HepG2 (cell line): Measurements from ENCODE around the gene ZNF3. TPM values are rescaled to one million over a fixed set of nuclear protein-coding genes. Genes with fewer than 3 reads are reported as not detected.

Experiments used
- AKAP8 ChIP-seq: sonication (generic); formaldehyde crosslinking; IDR thresholded peaks from 2 replicates; pipeline ENCODE4 v1.5.1; 2020; ENCODE audit warnings: mild to moderate bottlenecking, missing genetic modification reagents
- ATM ChIP-seq: fragments of 450-650 bp; IDR thresholded peaks from 2 replicates; pipeline ENCODE4 v1.7.1; 2017; ENCODE audit warnings: mild to moderate bottlenecking, borderline replicate concordance
- HOXD1 ChIP-seq: sonication (generic); formaldehyde crosslinking; IDR thresholded peaks from 2 replicates; pipeline ENCODE4 v1.5.0; 2020; ENCODE audit warnings: missing genetic modification reagents
- MYNN ChIP-seq: sonication (generic); formaldehyde crosslinking; IDR thresholded peaks from 2 replicates; pipeline ENCODE4 v1.4.0; 2020; ENCODE audit warnings: mild to moderate bottlenecking, low read depth, missing genetic modification reagents
- RAD21 ChIP-seq: fragments of 450-650 bp; formaldehyde crosslinking; IDR thresholded peaks from 2 replicates; pipeline ENCODE4 v1.5.0; 2020; ENCODE audit warnings: mild to moderate bottlenecking
- SPEN ChIP-seq: sonication (generic); formaldehyde crosslinking; IDR thresholded peaks from 2 replicates; pipeline ENCODE4 v1.5.1; 2020; ENCODE audit warnings: low read depth, mild to moderate bottlenecking, missing genetic modification reagents
- ZIK1 ChIP-seq: sonication (generic); formaldehyde crosslinking; IDR thresholded peaks from 2 replicates; pipeline ENCODE4 v1.5.0; 2020; ENCODE audit warnings: mild to moderate bottlenecking, low read depth, missing genetic modification reagents, borderline replicate concordance
- ZKSCAN8 ChIP-seq: IDR thresholded peaks from 2 replicates; pipeline ENCODE4 v1.6.1; 2016; ENCODE audit warnings: borderline replicate concordance, missing genetic modification reagents, missing compliant biosample characterization
- ZNF329 ChIP-seq: sonication (generic); formaldehyde crosslinking; IDR thresholded peaks from 2 replicates; pipeline ENCODE4 v1.9.0; 2021; ENCODE audit warnings: low read depth, mild to moderate bottlenecking, missing genetic modification reagents
- ZNF383 ChIP-seq: sonication (generic); formaldehyde crosslinking; IDR thresholded peaks from 2 replicates; pipeline ENCODE4 v1.4.0; 2020; ENCODE audit warnings: missing genetic modification reagents, mild to moderate bottlenecking, borderline replicate concordance
- ZNF740 ChIP-seq: sonication (generic); formaldehyde crosslinking; IDR thresholded peaks from 2 replicates; pipeline ENCODE4 v1.4.0; 2020; ENCODE audit warnings: missing genetic modification reagents
- ZNF749 ChIP-seq: sonication (generic); formaldehyde crosslinking; IDR thresholded peaks from 2 replicates; pipeline ENCODE4 v1.8.0; 2022; ENCODE audit warnings: mild to moderate bottlenecking, missing genetic modification reagents, moderate library complexity, borderline replicate concordance
- ZNF770 ChIP-seq: sonication (generic); formaldehyde crosslinking; IDR thresholded peaks from 2 replicates; pipeline ENCODE4 v1.5.0; 2020; ENCODE audit warnings: mild to moderate bottlenecking, missing genetic modification reagents
- ZNF841 ChIP-seq: sonication (generic); formaldehyde crosslinking; IDR thresholded peaks from 2 replicates; pipeline ENCODE4 v1.8.1; 2023; ENCODE audit warnings: missing genetic modification reagents, borderline replicate concordance
- ZSCAN9 ChIP-seq: IDR thresholded peaks from 2 replicates; pipeline ENCODE4 v1.6.1; 2016; ENCODE audit warnings: borderline replicate concordance
- polyA plus RNA-seq, 8 experiments: library from polyadenylated mRNA; depleted of rRNA in 3 of 8; stranded (reverse) in 7 of 8; unstranded in 1 of 8; fragments of >200 nt; fragmentation: Illumina TruSeq in 4 of 8; extraction: Trizol in 4 of 8; gene quantifications; 2 replicates each; pipeline versions ENCODE4 v1.2.1 to v1.2.3, GENCODE V29; 2011 to 2016; ENCODE audit warnings: low read depth in 4 of 8, missing spikeins in 1 of 8, mixed read lengths in 1 of 8; ENCODE audit not compliant: insufficient read depth in 1 of 8
- total RNA-seq, 5 experiments: library from RNA; depleted of rRNA; stranded (reverse); fragments of >200 nt; fragmentation: Illumina TruSeq; extraction: Trizol; gene quantifications; 2 replicates each; pipeline ENCODE4 v1.2.3, GENCODE V29; 2016; ENCODE audit warnings: low read depth in 1 of 5
- TF ChIP-seq, protein P1 (sequence below): IDR thresholded peaks from 2 replicates; pipeline ENCODE4 v1.6.1; 2016
- TF ChIP-seq, protein P2 (sequence below): sonication (generic); formaldehyde crosslinking; IDR thresholded peaks from 2 replicates; pipeline ENCODE4 v1.5.0; 2020; ENCODE audit warnings: missing genetic modification reagents
- TF ChIP-seq, protein P3 (sequence below): sonication (generic); formaldehyde crosslinking; IDR thresholded peaks from 2 replicates; pipeline ENCODE4 v1.4.0; 2020; ENCODE audit warnings: missing genetic modification reagents
- TF ChIP-seq, protein P4 (sequence below): sonication (generic); formaldehyde crosslinking; IDR thresholded peaks from 2 replicates; pipeline ENCODE4 v1.4.0; 2020; ENCODE audit warnings: missing genetic modification reagents, low read depth, mild to moderate bottlenecking, borderline replicate concordance
- TF ChIP-seq, protein P5 (sequence below): sonication (generic); formaldehyde crosslinking; IDR thresholded peaks from 2 replicates; pipeline ENCODE4 v1.8.1; 2023; ENCODE audit warnings: mild to moderate bottlenecking, missing genetic modification reagents

Gene ZNF3
- total and polyA plus RNA-seq, 2 of the 13 experiments (the other 11 are each of a cell fraction or from before 2014, with no cell fraction given) = 33.7 to 56.9 TPM

GRCh38 chr7:100081535-100082102 is at the start of gene ZNF3 (continued):
- TF ChIP-seq, protein P1, sequence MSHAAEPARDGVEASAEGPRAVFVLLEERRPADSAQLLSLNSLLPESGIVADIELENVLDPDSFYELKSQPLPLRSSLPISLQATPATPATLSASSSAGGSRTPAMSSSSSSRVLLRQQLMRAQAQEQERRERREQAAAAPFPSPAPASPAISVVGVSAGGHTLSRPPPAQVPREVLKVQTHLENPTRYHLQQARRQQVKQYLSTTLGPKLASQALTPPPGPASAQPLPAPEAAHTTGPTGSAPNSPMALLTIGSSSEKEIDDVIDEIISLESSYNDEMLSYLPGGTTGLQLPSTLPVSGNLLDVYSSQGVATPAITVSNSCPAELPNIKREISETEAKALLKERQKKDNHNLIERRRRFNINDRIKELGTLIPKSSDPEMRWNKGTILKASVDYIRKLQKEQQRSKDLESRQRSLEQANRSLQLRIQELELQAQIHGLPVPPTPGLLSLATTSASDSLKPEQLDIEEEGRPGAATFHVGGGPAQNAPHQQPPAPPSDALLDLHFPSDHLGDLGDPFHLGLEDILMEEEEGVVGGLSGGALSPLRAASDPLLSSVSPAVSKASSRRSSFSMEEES (CRISPR knock-in tag) = peak; percentile 55; the same call in 1 of the 2 replicates
- TF ChIP-seq, protein P2, sequence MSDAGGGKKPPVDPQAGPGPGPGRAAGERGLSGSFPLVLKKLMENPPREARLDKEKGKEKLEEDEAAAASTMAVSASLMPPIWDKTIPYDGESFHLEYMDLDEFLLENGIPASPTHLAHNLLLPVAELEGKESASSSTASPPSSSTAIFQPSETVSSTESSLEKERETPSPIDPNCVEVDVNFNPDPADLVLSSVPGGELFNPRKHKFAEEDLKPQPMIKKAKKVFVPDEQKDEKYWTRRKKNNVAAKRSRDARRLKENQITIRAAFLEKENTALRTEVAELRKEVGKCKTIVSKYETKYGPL (CRISPR knock-in tag) = no peak
- peak; percentile 81 for TF ChIP-seq ZNF770 (CRISPR knock-in tag)
- TF ChIP-seq ZNF749 (CRISPR knock-in tag) = peak; percentile 79; the same call in 1 of the 2 replicates
- TF ChIP-seq RAD21 (CRISPR knock-in tag) = peak; percentile 90
- TF ChIP-seq ZKSCAN8 (CRISPR knock-in tag) = no peak; the same call in 1 of the 2 replicates
- TF ChIP-seq SPEN (CRISPR knock-in tag) = peak; percentile 92
- TF ChIP-seq, protein P3, sequence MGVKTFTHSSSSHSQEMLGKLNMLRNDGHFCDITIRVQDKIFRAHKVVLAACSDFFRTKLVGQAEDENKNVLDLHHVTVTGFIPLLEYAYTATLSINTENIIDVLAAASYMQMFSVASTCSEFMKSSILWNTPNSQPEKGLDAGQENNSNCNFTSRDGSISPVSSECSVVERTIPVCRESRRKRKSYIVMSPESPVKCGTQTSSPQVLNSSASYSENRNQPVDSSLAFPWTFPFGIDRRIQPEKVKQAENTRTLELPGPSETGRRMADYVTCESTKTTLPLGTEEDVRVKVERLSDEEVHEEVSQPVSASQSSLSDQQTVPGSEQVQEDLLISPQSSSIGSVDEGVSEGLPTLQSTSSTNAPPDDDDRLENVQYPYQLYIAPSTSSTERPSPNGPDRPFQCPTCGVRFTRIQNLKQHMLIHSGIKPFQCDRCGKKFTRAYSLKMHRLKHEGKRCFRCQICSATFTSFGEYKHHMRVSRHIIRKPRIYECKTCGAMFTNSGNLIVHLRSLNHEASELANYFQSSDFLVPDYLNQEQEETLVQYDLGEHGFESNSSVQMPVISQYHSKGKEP (CRISPR knock-in tag) = peak; percentile 39; the same call in 1 of the 2 replicates
- 0 out of 2 replicates have a peak, but pooled peaks have one; percentile 30 for TF ChIP-seq ZNF740 (CRISPR knock-in tag)
- no peak for TF ChIP-seq ATM
- TF ChIP-seq ZIK1 (CRISPR knock-in tag) = peak; percentile 91
- TF ChIP-seq ZSCAN9 (CRISPR knock-in tag) = peak; percentile 92
- TF ChIP-seq ZNF383 = no peak; the same call in 1 of the 2 replicates
- TF ChIP-seq, protein P4, sequence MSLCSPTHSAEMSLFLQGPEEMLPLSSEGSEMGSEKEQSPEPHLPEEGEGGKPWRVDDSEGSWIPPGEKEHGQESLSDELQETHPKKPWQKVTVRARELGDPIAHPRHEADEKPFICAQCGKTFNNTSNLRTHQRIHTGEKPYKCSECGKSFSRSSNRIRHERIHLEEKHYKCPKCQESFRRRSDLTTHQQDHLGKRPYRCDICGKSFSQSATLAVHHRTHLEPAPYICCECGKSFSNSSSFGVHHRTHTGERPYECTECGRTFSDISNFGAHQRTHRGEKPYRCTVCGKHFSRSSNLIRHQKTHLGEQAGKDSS (CRISPR knock-in tag) = peak; percentile 81; the same call in 1 of the 2 replicates
- no peak; the same call in 1 of the 2 replicates for TF ChIP-seq AKAP8
- TF ChIP-seq MYNN (CRISPR knock-in tag) = no peak; the same call in 1 of the 2 replicates
- TF ChIP-seq ZNF329 (CRISPR knock-in tag) = 0 out of 2 replicates have a peak, but pooled peaks have one; percentile 85
- 0 out of 2 replicates have a peak, but pooled peaks have one; percentile 30 for TF ChIP-seq HOXD1 (CRISPR knock-in tag)
- TF ChIP-seq, protein P5, sequence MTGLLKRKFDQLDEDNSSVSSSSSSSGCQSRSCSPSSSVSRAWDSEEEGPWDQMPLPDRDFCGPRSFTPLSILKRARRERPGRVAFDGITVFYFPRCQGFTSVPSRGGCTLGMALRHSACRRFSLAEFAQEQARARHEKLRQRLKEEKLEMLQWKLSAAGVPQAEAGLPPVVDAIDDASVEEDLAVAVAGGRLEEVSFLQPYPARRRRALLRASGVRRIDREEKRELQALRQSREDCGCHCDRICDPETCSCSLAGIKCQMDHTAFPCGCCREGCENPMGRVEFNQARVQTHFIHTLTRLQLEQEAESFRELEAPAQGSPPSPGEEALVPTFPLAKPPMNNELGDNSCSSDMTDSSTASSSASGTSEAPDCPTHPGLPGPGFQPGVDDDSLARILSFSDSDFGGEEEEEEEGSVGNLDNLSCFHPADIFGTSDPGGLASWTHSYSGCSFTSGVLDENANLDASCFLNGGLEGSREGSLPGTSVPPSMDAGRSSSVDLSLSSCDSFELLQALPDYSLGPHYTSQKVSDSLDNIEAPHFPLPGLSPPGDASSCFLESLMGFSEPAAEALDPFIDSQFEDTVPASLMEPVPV (CRISPR knock-in tag) = peak; percentile 82
- TF ChIP-seq ZNF841 (CRISPR knock-in tag) = peak; percentile 73; the same call in 1 of the 2 replicates
